GM18517 (cell line): ENCODE results near the gene KRT16.
"Not testable (repeated sequence)": the region's sequence is repeated elsewhere in the genome, so short reads cannot be mapped to it uniquely, and the experiment has no call there.

ENCODE experiments used
- ATAC-seq: cut with Tn5 transposase; IDR thresholded peaks from one replicate; pipeline ENCODE4 v1.9.1; 2021; ENCODE audit warnings: mild to moderate bottlenecking, moderate library complexity; ENCODE audit not compliant: unreplicated experiment

Gene KRT16

DNA sequence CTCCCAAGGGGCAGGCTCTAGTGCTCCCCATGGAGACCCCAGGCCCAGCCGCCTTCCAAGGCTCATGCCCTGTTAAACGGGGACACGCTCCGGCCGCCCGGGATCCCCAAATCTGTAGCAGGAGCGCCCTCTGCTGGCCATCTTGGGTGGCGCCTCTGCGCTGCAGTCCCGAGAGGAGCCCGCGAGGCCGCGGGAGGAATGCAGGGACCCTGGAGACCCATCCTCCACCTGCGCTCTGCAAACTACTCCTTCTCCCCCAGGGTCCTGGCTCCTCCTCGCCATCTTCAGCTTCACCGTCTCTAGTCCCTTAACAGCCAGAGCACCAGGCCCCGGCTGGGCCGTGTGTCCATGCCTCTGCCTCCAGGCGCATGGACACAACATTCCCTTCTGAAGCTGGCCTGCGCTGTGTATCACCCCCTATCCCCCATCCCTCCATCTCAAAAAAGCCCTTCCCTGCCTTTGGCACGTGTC is 35.4 kb upstream of the KRT16 start:
- no peak for ATAC-seq

- no peak for ATAC-seq
Measured at GRCh38 chr17:41647038-41647813, 34.7 kb upstream of the KRT16 start.

- ATAC-seq, result no peak
Measured at GRCh38 chr17:41642252-41643156, 29.9 kb upstream of the KRT16 start.

- not testable (repeated sequence) for ATAC-seq
Measured at GRCh38 chr17:41640596-41640995, 28.0 kb upstream of the KRT16 start.

DNA sequence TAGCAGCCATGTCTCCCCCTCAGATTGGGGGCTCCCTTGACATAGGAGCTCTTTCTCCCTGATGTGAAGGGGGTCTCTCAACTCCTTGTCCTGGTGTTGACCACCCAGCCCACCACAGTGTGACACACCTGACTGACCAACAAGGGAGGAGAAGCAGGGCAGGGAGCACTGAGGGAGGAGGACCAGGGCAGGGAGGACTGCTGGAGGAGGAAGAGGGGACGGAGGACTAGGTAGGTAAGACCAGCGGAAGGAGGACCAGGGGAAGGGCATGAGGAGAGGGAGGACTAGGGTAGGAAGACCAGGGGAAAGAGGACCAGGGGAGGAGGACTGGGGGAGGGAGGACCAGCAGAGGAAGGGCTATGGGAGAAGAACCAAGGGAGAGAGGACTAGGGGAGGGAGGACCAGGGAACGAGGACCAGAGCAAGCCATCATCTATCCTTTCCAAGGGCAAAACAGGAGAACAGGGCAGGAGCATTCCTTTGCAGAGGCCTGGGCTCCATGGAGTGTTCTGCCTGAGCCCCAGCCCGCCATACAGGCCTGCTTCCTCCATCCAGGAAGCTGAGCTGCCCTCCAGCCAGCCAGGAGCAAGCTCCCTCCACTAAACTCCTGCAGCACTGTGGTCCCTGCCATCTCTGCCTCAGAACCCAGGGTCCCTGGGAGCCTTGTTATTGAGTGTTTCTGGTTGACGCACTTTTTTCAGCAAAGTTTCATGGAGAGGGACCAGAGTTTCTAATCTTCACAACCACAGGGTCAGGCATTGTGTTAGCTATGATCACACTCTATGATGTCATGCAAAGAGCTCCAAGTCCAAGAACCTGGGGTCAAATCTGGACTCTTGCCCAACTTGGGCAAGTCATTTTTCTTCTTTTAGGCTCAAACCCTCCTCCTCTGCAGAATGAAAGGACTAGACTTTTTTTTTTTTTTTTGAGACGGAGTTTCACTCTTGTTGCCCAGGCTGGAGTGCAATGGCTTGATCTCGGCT is 27.2 kb upstream of the KRT16 start:
- ATAC-seq, result no peak

- ATAC-seq, result no peak
Measured at GRCh38 chr17:41638941-41639340, 26.4 kb upstream of the KRT16 start.

DNA sequence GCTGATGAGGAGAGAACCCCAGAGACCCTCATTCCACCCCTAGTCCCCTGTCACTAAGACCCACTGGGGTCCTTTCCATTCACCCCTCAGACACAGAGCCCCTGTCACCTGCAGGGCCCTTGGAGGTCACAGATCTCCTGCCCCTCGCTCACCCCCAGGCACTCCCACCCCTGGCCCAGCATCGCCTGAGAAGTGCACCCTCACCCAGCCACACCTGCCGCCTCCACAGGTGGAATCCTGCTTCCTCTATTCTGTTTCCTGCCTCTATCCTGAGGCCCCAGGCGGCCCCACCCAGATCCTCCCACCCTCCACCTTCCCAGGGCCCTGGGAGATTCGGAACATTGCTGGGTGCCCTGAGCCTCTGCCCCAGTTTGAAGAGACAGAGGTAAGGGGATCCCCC is 25.6 kb upstream of the KRT16 start:
- no peak for ATAC-seq

GRCh38 chr17:41636652-41637051 is 24.1 kb upstream of the KRT16 start:
- no peak for ATAC-seq

- ATAC-seq, result no peak
Measured at GRCh38 chr17:41635121-41636097, 22.8 kb upstream of the KRT16 start.

DNA sequence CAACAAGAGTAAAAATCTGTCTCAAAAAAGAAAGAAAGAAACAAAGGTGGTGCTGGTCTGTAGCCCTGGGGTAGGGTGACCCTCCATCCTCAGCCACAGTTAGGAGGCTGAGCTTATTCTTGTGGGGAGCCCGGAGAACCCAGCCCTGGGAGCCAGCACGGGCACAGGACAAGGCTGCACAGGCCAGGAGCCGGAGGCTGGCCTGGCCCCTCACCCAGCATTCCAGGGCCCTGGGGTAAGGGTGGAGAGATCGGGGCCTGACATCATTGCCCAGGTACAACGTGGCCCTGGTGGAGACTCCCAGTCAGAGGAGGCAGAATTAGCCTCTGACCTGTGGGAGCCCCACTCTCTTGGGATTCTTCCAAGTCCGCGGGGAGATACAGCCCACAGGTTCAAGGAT is 22.1 kb upstream of the KRT16 start:
- ATAC-seq, result no peak

GRCh38 chr17:41633556-41634199 is 21.1 kb upstream of the KRT16 start:
- no peak for ATAC-seq

- no peak for ATAC-seq
Measured at GRCh38 chr17:41632482-41633105, 20.0 kb upstream of the KRT16 start.

- no peak for ATAC-seq
Measured at GRCh38 chr17:41631898-41632285, 19.3 kb upstream of the KRT16 start.

GRCh38 chr17:41631025-41631897 is 18.7 kb upstream of the KRT16 start:
- ATAC-seq, result no peak

DNA sequence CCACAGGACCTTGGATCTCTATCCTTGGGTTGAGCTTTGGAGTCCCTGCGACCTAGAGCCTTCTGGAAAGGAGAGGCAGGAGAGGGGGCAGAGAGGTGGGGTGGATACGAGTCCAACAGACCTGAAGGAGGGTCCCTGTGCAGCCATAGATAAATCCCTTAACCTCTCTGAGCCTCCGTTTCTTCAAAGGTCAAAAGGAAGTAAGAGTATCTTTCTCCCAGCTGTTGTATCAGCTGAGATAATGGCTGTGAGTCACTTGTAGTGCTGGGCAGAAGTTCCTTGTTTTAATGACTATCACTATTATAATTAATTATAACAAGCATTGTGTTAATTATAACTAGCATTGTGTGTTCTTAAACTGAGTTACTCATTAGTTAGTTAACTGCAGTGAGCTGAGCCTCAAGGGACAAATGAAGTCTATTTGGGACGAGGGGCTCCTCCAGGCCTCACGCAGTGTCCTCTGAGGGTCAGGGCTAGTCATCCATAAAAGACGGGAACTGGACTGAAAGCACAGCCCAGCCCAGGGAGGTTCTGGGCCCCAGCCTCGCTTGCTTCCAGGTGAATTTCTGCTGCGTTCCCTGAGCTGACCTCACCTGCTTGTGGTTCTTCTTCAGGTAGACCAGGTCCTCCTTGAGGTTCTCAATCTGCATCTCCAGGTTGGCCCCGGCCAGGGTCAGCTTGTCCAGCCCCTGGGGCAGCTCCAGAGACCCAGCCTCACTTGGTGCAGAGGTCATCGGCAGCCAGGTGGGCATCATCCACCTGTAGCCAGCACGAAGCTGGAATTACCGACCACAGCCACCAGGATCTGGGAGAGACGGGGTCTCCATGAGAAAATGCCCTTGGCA is 17.5 kb upstream of the KRT16 start:
- ATAC-seq, result no peak

DNA sequence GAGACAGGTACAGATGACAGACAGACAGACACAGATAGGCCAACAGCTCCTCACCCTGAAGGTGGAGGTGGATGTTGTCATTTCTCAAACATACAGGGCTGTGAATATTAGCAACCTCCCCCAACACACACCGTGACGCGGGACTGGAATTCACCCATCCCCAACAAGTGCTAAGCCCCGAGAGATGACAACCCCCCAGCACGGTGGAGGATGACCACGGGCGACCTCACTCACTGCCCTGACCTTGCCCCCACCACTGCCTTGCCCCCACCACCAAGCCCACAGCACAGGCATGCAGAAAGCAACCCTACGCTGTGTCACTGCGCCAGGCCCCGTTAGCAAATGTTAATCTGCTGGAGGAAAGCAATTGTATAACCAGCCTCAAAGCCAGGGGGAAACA is 16.7 kb upstream of the KRT16 start:
- ATAC-seq, result no peak
